Peyer's patch (tissue), 4 donors: ENCODE data around the gene CCDC157.

Experiments
- POLR2A ChIP-seq, 2 donors: fragments of 450-650 bp; IDR thresholded peaks; one replicate each; pipeline ENCODE4 v1.5.1; 2017; ENCODE audit warnings: antibody characterized with exemption in 2 of 2, mild to moderate bottlenecking in 2 of 2, moderate library complexity in 2 of 2
- TF ChIP-seq, protein P1 (sequence below), 6 experiments: fragments of 450-650 bp in 4 of 6; fragments of 200-600 bp in 2 of 6; sonication (generic) in 1 of 6; IDR thresholded peaks; one replicate each; pipeline ENCODE4 v1.5.1; 2017 to 2019; ENCODE audit warnings: antibody characterized with exemption in 6 of 6, mild to moderate bottlenecking in 3 of 6, moderate library complexity in 1 of 6

DNA sequence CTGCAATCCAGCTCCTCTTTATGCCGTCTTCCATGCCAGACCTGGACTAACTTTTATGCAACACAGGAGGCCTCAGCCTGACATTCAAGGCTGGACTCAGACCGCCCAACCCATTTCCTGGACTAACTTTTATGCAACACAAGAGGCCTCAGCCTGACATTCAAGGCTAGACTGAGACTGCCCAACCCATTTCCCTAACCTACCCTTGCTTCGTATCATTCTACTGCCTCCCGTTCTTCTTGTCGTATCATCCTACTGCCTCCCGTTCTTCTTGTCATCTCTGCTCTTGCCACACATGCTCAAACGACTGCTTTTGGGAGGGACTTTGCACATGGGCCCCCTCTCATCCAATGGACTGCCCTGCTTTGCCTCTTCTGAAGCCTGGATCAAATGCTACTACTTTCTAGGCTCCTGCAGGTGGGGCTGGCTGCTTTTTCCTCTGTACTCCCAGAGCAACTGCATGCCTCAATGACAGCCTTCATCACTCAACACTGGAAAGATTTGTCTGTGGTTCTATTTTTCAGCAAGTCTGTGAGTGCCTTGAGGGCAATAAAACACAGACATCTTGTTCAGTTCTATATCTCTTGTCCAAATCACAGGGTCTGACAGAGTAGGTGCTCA, 37.9 kb upstream of the CCDC157 start:
- TF ChIP-seq, protein P1, sequence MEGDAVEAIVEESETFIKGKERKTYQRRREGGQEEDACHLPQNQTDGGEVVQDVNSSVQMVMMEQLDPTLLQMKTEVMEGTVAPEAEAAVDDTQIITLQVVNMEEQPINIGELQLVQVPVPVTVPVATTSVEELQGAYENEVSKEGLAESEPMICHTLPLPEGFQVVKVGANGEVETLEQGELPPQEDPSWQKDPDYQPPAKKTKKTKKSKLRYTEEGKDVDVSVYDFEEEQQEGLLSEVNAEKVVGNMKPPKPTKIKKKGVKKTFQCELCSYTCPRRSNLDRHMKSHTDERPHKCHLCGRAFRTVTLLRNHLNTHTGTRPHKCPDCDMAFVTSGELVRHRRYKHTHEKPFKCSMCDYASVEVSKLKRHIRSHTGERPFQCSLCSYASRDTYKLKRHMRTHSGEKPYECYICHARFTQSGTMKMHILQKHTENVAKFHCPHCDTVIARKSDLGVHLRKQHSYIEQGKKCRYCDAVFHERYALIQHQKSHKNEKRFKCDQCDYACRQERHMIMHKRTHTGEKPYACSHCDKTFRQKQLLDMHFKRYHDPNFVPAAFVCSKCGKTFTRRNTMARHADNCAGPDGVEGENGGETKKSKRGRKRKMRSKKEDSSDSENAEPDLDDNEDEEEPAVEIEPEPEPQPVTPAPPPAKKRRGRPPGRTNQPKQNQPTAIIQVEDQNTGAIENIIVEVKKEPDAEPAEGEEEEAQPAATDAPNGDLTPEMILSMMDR (IDR thresholded peaks at IDR 0.05): no peak
- no peak for TF ChIP-seq POLR2A (IDR thresholded peaks at IDR 0.05)
